Stimulated activated CD4-positive, alpha-beta T cell treated with anti-CD3 and anti-CD28 coated beads, Interleukin-1b, Interleukin-23, amount 100 ng/mL, for 24 hours (primary cell): ENCODE measurements around the gene SLC8A3.

Experiments
- DNase-seq, 4 experiments: peaks; one replicate each; pipeline ENCODE4 v3.0.0-alpha.2; 2020; ENCODE audit warnings: low read depth in 4 of 4, low spot score in 1 of 4

The SLC8A3 gene

GRCh38 chr14:70073924-70074566, 114.7 kb downstream of the SLC8A3 start:
- DNase-seq, result peak; percentile 31 to 50 (median 37)

DNA sequence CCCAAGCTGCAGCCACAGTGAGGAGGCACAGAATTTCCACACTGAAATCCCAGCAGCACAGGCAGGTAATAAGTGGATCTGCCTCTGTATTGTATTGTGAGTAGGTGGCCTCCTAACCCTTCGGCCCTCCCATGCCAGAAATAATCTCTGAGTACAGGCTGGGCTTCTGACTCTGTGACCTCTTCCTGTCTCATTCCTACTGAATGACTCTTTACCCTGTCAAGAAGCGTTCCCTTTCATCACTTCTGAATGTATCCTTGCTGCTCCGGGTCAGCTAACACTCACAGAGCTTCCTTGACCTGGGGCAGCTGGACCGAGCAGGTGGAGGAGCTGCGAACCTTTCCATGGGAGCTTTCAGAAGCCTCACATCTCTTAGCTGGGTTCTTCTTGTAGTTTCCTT, 119.6 kb downstream of the SLC8A3 start:
- no peak for DNase-seq

- no peak for DNase-seq
Observed at GRCh38 chr14:70067810-70068209, 120.9 kb downstream of the SLC8A3 start.

DNA sequence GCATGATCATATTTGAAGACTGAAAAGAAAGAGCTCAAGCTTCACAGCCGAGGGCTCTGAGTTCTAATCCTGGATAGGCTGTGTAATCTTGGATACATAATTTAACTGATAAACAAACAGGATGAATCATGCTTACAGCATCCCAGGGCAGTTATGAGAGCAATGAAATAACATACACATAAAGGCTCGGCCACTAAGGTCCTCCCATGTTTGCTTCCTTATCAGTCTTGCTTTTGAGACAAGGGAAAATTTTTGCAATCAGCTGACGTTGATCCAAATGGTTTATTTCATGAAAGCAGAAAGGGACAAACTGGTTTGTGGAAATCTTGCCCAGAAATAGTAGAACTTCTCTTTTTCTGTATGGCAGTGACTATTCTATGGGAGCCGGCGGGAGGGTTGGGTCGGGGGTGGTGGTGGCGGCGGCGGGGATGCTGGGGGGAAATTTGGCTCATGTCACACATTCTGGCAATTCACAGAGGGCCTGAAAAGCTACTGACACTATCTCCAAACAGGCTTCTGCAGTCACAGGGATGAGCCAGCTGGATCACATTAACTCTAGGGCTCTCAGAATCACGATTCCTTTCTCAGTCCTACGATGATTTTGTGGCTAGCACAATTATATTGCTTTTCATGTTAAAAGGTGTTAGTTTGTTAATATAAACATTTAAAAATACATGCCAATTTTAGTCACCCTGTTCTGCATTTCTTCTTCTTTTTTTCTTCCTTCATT, 124.5 kb downstream of the SLC8A3 start:
- no peak for DNase-seq

GRCh38 chr14:70061108-70061507, 127.6 kb downstream of the SLC8A3 start:
- no peak for DNase-seq

DNA sequence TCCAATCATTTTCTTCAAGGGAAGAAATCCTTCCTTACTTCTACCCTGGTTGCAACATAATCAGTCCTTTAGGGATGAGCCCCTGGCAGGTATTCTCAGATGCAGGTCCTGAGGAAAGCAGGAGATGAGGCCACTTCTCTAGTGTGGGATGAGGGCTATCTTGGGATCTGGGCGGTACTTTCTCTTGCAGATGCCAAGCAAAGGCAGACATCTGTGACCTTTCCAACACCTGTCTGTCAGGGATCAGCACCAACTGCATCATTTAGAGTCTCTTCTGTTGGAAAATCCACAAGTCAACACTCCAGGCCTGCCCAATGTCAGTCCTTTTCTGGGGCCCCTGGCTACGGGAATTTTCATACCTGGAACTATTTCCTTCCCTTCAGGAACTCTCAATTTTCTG, 129.2 kb downstream of the SLC8A3 start:
- DNase-seq, result no peak

DNA sequence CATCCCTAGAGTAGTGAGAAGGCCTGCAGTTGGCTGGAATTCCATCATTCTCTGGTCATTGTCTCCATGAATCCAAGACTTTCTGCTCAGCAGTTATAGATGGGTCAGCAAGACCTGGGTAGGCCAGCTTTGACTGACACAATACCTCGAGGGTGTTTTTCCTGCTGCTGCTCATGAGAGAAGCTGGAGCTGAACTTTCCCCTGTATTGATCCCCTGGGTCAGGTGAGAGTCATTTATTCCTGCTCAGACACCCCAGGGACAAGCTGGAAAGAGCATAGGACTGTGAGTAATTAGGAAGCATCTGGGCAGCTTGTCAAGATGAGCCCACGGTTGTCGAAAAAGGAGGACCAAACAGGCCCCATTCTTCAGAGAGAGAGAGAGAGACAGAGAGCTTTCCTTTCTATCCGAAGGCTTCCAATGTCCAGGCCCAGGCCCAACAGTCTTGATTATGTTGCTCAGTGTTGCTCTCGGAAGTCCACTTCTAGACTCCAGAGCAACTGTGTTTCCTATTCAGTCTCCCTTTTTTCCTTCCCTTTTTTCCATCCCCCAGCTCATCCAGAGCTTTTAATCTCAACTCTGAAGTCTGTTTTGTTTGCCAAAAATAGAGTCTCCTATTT, 131.1 kb downstream of the SLC8A3 start:
- DNase-seq, result no peak

DNA sequence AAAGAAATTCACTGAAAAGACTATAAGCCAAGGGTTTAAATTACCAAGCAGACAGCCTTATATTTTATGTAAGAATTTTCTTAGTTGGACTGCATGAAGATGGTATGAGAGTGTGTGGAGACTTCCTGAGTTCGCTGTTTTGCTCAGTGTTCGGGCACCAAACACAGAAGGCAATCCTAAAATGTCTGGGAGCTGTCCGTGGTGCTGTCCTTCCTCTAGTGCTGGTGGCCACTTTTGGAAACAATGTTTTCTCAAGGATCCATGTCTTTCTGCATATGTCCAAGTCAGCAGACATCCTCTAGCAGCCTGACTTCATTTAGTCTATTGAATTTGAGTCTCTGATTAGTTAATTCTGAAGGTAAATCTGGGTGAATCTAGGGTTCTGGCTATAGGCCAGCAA, 135.8 kb downstream of the SLC8A3 start:
- DNase-seq, result no peak

GRCh38 chr14:70050136-70050535, 138.6 kb downstream of the SLC8A3 start:
- DNase-seq, result no peak

- DNase-seq, result no peak
Observed at GRCh38 chr14:70049605-70050004, 139.1 kb downstream of the SLC8A3 start.

DNA sequence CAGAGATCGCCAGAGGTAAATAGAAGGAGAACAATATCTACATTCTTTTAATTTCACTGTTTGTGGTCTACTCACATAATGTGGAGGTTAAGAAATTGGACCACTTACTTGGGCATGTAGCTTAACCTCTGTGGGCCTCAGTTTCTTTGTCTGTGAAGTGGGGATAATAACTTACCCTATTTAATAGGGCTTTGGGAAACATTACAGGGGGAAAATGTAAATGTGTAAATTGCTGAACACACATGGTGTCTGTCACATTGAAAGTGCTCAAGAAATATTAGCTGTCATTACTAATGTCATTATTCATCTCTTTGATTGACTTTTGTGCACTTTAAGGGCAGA, 140.5 kb downstream of the SLC8A3 start:
- DNase-seq, result no peak

- DNase-seq, result no peak
Observed at GRCh38 chr14:70047598-70048312, 141.0 kb downstream of the SLC8A3 start.

DNA sequence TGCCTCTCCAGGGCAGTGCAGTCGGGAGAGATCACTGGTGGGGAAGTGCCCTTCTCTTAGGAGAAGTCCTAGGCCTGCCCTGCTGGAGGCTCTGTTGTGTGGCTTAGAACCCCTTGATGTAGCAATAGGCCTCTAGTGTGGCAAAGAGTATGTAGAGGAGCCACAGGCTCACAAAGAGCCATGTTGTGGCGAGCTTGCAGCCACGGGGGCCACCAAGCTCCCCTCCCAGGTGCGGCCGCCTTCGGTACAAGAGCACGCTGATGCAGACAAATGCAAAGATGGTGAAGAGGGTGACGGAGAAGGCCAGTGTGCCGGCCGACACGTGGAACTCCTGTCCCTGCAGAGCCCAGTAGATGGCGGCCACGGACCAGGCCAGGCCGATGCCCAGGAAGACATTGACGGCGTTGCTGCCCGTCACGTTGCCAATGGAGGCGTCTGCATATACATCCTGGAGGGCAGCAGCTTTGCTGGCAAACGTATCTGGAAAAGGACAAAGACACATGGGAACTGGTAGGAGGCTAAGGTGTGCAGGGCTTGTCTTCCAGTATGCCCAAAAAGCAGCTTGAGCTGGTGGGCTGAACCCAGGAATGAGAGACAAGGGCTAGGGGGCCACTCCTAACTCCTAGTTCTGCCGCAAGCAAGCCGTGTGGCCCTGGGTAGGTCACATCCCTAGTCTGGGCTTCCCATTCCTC, 142.8 kb downstream of the SLC8A3 start:
- DNase-seq, result peak in 1 of 4 experiments; percentile 7

DNA sequence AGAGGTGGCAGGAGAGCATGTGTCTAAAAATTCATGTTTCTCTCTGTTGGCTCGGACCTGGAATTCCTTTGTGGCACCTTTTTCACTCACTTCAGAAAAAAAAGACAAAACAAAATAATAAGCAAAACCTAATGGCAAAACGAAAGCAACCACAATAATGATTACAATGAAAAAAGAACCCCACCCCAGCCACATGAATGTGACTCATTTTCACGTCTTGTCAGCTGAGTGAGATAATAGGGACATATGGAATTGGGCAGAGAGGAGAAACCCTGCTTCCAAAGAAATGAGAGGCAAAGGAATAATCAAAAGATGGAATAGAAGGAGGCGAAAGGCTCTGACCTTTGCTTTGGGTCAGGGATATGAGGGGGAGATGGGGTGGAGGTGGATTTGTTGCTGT, 143.4 kb downstream of the SLC8A3 start:
- no peak for DNase-seq

DNA sequence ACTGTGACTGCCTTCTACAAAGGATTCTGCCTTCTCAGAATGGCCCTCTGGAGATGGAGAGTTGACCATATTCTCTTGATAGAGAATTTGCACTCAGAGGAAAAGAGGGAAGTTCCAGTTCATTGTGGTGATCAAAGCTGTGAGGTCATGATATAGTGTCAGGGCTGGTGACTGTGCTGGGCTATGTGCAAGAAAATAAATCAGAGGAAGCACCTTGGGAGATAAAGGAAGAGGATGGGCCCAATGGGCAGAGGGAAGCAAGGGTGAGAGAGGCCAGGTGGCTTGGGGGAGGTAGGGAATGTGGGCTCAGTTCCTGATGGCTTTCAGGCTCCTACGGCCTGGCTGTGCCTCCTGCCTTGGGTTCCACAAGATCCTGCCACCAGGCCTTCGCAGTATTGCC, 145.8 kb downstream of the SLC8A3 start:
- DNase-seq, result no peak

DNA sequence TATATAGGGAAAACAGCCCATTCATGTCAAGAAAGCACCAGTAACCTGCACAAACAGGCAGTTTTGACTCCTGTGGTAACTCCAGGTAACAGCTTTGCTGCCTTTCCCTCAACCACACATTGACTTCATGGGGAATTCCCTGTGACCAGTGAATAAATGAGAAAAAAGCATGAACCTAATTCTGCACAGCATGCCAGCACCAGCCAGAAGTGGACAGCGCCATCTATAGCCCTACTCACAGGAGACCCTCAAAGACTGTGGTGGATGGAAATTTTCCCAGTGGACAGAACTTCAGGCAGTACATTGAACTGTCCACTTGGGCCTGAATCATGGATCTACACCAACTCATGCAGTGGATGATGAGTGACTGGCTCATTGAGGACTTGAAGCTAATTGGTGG, 152.1 kb downstream of the SLC8A3 start:
- DNase-seq, result no peak

- DNase-seq, result no peak
Observed at GRCh38 chr14:70034257-70034656, 154.5 kb downstream of the SLC8A3 start.

DNA sequence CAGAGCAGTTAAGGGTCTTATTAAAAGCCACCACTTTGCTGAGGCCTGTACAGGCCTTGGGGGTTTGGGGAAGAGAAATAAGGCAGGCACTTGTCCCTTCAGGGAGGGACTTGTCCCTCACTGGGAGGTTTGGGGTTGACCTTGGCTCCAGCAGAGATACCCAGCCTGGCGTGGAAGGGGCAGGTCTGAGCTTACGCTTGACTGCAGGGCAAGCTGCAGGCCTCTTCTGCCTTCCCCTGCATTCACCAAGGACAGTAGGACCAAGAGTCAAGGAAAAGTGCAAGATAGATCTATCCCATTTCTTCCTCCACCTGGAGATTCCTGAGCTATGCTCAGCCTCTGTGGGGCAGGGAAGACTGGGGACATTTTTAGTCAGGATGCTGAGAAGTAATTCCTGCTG, 155.2 kb downstream of the SLC8A3 start:
- DNase-seq, result no peak

- no peak for DNase-seq
Observed at GRCh38 chr14:70033116-70033515, 155.6 kb downstream of the SLC8A3 start.

GRCh38 chr14:70032447-70032846, 156.3 kb downstream of the SLC8A3 start:
- no peak for DNase-seq

GRCh38 chr14:70032016-70032415, 156.7 kb downstream of the SLC8A3 start:
- DNase-seq, result no peak
